HAP-1 (cell line): ENCODE results near the gene ZNRD2.

ENCODE experiments used
- DNase-seq, 2 experiments: peaks; one replicate each; pipeline ENCODE4 v3.0.0-alpha.2; 2016 to 2020; ENCODE audit warnings: low spot score in 2 of 2
- H3K27me3 ChIP-seq: fragments of 250-450 bp; sonication (Bioruptor Pico); 2 replicates; pipeline ENCODE4 v1.5.1; 2020; ENCODE audit warnings: low read depth, mild to moderate bottlenecking, moderate library complexity
- H3K36me3 ChIP-seq: fragments of 250-450 bp; sonication (Bioruptor Pico); replicated peaks from 2 replicates; pipeline ENCODE4 v1.5.1; 2020; ENCODE audit warnings: mild to moderate bottlenecking
- H3K4me1 ChIP-seq: fragments of 250-450 bp; sonication (Bioruptor Pico); 2 replicates; pipeline ENCODE4 v1.5.1; 2020; ENCODE audit warnings: mild to moderate bottlenecking
- H3K4me3 ChIP-seq: fragments of 250-450 bp; sonication (Bioruptor Pico); 2 replicates; pipeline ENCODE4 v1.5.1; 2020; ENCODE audit warnings: mild to moderate bottlenecking, moderate library complexity
- H3K9me3 ChIP-seq: fragments of 250-450 bp; sonication (Bioruptor Pico); 2 replicates; pipeline ENCODE4 v1.5.1; 2020; ENCODE audit warnings: mild to moderate bottlenecking, moderate library complexity
- in situ Hi-C: fragments of 300-500 bp; cut with MboI; formaldehyde crosslinking; loops from 3 replicates; pipeline ENCODE4 v1.14.3; 2020; ENCODE audit warnings: low sequenced_read_pairs, inconsistent platforms, mixed read lengths

ZNRD2 gene

DNA sequence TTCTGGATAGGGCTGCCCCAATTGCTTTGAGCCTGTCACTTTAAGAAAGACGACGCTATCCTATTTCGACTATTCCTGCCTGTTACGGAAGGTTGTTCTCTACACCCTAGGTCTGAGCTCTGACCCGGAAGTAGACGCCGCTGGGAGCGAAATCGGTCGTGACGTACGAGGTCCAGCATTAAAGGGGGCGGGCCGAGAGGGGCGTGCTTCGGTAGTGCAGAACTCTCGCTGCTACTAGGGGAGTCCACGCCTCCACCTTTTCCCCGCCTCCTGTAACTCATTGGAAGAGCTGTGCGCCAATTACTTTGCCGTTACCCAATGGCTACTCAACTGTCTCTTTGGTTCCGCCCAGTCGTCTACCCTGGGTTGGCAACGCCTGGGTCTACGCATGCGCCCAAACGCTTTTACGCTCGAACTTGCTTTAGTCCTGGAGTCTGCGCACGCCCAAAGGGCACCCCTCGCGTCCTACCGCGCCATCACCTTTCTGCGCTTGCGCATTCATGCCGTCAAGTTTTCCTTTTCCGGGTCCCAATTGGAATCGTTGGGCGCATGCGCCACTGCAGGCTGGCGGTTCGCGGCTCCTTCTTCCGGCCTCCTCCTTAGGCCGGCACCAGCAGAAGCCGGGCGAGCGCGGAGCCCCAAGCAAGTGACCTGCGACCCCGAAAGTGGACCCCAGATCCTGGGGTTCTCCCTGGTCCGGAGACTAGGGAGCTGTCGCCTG, 45.1 kb downstream of the ZNRD2 start, which contains the start of gene PCNX3:
PCNX3 (plus strand) TSS at position 548 of the 721 bp plus-strand sequence. CDS start 536 bp downstream, outside the sequence.
- H3K36me3 ChIP-seq, result peaks cover 38% of the 10 kb centered on the region
- in situ Hi-C loops, result no loop called here
- no peaks in the 10 kb centered on the region for H3K9me3 ChIP-seq
- no peaks in the 10 kb centered on the region for H3K27me3 ChIP-seq
- DNase-seq, result peak; percentile 100
- peaks cover 9% of the 10 kb centered on the region for H3K4me1 ChIP-seq
- peak within 1 kb of the TSS; percentile 86 for H3K4me3 ChIP-seq

DNA sequence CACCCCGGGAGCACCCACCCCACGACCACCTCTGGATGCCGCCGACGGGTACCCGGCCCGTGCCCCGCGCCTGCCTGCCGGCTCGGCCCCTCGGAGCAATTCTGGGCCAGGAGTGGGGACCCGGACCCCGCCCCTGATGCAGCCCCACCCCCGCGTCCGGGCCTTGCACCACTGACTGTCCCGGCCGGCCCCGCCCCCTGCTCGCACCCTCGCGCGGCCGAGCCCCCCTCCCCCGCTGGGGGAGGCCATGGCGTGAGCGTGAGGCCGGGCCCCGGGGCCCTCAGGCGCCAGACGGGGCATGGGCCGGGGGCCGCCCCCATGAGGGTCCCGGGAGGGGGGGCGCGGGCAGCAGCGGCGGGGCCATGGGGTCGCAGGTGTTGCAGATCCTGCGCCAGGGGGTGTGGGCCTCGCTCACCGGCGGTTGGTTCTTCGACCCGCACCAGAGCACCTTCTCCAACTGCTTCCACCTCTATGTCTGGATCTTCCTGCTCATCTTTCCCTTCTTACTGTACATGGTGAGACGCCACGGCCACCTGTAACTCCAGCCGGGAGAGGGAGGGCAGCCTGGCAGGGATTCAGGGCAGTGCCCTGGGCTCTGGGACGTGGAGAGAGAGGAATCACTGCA, 45.8 kb downstream of the ZNRD2 start:
- Histone ChIP-seq H3K27me3 (no peaks in the 10 kb centered on the region), H3K9me3 (no peaks in the 10 kb centered on the region), H3K4me3 (peak overlapping the region; percentile 86), H3K36me3 (peaks cover 41% of the 10 kb centered on the region), H3K4me1 (peaks cover 9% of the 10 kb centered on the region)
- peak in 1 of 2 experiments; percentile 76 for DNase-seq
- in situ Hi-C loops, result no loop called here

DNA sequence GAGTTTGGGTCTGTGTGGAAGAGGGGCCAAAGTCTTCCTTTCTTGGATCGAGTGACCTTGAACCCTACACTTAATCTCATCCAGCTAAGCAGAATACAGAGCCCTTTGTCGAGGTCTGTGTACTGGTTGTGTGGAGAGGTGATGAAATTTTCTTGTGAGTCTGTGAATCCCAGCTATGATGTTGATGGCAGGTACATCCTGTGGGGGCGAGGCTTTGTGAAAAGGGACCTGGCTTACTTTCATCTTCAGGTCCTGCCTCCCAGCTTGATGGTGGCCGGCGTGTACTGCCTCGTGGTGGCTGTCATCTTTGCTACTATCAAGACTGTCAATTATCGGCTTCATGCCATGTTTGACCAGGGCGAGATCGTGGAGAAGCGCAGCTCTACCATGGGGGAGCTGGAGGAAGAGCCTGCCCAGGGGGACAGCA, 46.3 kb downstream of the ZNRD2 start:
- no peak for DNase-seq
- in situ Hi-C loops, result no loop called here
- H3K4me1 ChIP-seq, result peaks cover 9% of the 10 kb centered on the region

DNA sequence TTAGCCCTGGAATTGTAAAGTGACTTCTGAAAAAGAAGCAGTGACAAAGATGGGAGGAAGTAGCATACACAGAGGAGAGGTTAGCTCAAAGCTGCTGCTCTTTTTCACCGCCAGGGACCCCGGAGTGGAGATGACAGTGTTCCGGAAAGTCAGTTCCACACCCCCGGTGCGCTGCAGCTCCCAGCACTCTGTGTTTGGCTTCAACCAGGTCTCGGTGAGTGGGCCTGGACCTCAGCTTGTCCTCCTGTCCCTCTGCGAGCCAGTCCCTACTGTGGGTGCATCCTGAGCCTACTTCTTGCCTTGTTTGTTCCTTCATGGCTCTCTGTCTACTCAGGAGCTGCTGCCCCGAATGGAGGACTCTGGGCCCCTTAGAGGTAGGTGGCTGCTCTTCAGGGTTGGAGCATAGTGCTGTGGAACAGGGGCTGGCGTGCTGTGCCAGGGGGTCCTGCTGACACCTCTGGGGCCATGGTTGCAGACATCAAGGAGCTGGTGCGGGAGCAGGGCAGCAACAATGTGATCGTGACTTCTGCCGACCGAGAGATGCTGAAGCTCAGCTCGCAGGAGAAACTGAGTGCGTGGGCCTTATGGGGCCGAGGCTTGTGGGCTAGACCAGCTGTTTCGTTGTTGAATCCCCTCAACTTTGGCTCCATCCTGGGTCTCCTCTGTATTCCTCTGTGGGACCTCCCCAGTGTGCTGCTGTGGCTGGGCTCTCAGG, 47.0 kb downstream of the ZNRD2 start:
- Histone ChIP-seq H3K4me3 (peak overlapping the region; percentile 86), H3K4me1 (peaks cover 5% of the 10 kb centered on the region; the same call in 1 of the 2 replicates)
- in situ Hi-C loops, result no loop called here

More for the DNA sequence above, 46.3 kb downstream of the ZNRD2 start:
- Histone ChIP-seq H3K4me3 (peak overlapping the region; percentile 86), H3K27me3 (no peaks in the 10 kb centered on the region), H3K9me3 (no peaks in the 10 kb centered on the region), H3K36me3 (peaks cover 45% of the 10 kb centered on the region)

DNA sequence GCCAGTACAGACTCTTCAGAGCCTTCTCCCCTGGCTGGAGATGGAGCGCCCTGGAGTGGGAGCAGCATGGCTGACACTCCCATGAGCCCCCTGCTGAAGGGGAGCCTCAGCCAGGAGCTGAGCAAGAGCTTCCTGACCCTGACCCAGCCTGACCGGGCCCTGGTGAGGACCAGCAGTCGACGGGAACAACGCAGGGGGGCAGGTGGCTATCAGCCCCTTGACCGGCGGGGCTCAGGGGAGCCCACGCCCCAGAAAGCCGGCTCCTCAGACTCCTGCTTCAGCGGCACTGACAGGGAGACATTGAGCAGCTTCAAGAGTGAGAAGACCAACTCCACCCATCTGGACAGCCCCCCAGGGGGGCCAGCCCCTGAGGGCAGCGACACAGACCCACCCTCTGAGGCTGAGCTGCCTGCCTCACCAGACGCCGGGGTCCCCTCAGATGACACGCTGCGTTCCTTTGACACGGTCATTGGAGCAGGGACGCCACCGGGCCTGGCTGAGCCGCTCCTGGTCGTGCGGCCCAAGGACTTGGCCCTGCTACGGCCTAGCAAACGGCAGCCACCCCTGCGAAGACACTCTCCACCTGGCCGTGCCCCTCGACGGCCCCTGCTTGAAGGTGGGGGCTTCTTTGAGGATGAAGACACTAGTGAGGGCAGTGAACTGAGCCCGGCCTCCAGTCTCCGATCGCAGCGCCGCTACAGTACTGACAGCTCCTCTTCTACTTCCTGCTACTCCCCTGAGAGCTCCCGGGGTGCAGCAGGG, 47.9 kb downstream of the ZNRD2 start:
- Histone ChIP-seq H3K4me1 (peaks cover 3% of the 10 kb centered on the region; the same call in 1 of the 2 replicates), H3K36me3 (peaks cover 51% of the 10 kb centered on the region), H3K9me3 (no peaks in the 10 kb centered on the region), H3K4me3 (no peak overlapping the region), H3K27me3 (no peaks in the 10 kb centered on the region)
- in situ Hi-C loops, result no loop called here
- no peak for DNase-seq

More for the DNA sequence above, 47.0 kb downstream of the ZNRD2 start:
- DNase-seq, result no peak
- H3K36me3 ChIP-seq, result peaks cover 47% of the 10 kb centered on the region
- no peaks in the 10 kb centered on the region for H3K27me3 ChIP-seq
- no peaks in the 10 kb centered on the region for H3K9me3 ChIP-seq

DNA sequence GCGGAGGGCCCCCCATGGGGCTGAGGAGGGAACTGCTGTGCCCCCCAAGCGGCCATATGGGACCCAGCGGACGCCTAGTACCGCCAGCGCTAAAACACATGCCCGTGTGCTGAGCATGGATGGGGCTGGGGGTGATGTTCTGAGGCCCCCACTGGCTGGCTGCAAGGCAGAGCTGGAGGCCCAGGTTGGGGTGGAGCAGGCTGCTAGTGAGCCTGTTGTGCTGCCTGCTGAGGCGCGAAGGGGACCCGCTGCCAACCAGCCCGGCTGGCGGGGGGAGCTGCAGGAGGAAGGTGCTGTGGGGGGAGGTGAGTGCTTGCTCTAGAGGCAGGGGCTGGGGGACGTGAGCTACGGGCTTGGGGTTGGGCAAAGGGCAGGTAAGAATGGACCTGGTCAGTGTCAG, 48.5 kb downstream of the ZNRD2 start:
- in situ Hi-C loops, result no loop called here
- no peak overlapping the region for H3K4me3 ChIP-seq
- H3K4me1 ChIP-seq, result 0 out of 2 replicates have a peak, but pooled peaks cover 2% of the 10 kb centered on the region
- H3K9me3 ChIP-seq, result no peaks in the 10 kb centered on the region
- H3K27me3 ChIP-seq, result no peaks in the 10 kb centered on the region
- no peak for DNase-seq
- peaks cover 57% of the 10 kb centered on the region for H3K36me3 ChIP-seq

DNA sequence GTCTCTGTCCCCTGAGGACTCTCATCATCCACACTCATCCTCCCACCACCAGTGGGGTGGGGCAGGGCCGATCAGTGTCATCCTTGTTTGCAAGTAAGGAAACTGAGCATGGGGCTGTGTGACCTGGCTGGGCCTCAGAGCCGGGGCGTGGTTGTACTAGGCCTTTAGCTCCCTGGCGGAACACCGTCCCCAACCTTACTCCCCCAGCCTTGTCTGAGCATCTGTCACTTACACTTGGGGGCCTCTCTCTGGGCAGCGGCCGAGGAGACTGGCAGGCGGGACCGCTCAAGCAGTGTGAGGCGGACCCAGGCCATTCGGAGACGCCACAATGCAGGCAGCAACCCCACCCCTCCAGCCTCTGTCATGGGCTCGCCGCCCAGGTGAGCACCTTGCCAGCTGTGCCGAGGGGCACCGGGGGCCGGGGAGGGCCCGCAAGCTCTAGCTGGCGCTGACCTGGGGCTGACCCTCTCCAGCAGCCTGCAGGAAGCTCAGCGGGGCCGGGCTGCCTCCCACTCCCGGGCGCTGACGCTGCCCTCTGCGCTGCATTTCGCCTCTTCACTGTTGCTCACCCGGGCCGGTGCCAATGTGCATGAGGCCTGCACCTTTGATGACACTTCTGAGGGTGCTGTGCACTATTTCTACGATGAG, 49.1 kb downstream of the ZNRD2 start:
- Histone ChIP-seq H3K27me3 (no peaks in the 10 kb centered on the region), H3K9me3 (no peaks in the 10 kb centered on the region), H3K36me3 (peaks cover 63% of the 10 kb centered on the region), H3K4me3 (no peak overlapping the region), H3K4me1 (0 out of 2 replicates have a peak, but pooled peaks cover 2% of the 10 kb centered on the region)
- in situ Hi-C loops, result no loop called here
- no peak for DNase-seq

DNA sequence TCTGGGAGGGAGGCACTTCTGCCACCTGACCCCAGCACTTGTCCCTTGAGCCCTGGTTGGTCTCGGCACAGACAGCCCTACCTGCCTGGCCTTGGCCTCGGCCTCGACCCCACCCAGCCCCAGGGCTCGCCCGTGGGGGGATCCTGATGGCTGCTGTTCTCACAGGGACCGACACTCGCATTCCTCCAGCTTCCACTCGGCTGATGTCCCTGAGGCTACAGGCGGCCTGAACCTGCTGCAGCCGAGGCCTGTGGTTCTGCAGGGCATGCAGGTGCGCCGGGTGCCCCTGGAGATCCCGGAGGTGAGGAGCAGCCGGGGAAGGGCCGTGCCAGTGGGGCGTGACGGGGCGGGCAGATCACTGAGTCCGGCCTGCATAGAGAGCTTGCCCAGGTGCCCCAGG, 50.4 kb downstream of the ZNRD2 start:
- DNase-seq, result no peak
- in situ Hi-C loops, result no loop called here
- Histone ChIP-seq H3K9me3 (no peaks in the 10 kb centered on the region), H3K4me1 (0 out of 2 replicates have a peak, but pooled peaks cover 2% of the 10 kb centered on the region), H3K36me3 (peaks cover 67% of the 10 kb centered on the region), H3K27me3 (no peaks in the 10 kb centered on the region), H3K4me3 (no peak overlapping the region)

DNA sequence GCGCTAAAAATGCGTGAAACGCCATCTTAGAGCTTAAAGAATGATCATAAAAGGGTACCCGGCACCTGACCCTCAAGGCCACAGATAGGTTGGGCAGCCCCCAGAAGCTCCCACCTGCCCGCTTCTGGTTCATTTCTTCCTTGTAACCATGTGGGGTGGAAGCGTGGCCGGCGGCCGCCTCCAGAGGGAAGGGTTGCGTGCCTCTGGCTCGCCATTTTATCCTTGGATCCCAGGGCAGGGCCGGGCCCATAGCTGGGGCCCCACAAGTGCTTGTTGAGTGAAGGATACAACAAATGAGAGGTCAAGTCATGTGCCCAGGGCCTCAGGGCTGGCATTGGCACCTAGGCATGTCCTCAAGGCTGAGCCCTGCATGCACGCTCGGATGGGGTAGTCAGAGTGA, 51.2 kb downstream of the ZNRD2 start:
- no peak overlapping the region for H3K4me3 ChIP-seq
- in situ Hi-C loops, result no loop called here
- H3K9me3 ChIP-seq, result no peaks in the 10 kb centered on the region
- DNase-seq, result no peak
- H3K27me3 ChIP-seq, result no peaks in the 10 kb centered on the region
- H3K36me3 ChIP-seq, result peaks cover 73% of the 10 kb centered on the region
- H3K4me1 ChIP-seq, result 0 out of 2 replicates have a peak, but pooled peaks cover 2% of the 10 kb centered on the region
